CD4-positive, alpha-beta T cell treated with Interleukin-12 subunit alpha and Interleukin-12 subunit beta, for 1 hour (primary cell): ENCODE results near the gene EFCAB6.
"Not testable (repeated sequence)": the region's sequence is repeated elsewhere in the genome, so short reads cannot be mapped to it uniquely, and the experiment has no call there.

Source experiments
- DNase-seq: peaks from one replicate; pipeline ENCODE4 v3.0.0-alpha.2; 2020

Gene EFCAB6

DNA sequence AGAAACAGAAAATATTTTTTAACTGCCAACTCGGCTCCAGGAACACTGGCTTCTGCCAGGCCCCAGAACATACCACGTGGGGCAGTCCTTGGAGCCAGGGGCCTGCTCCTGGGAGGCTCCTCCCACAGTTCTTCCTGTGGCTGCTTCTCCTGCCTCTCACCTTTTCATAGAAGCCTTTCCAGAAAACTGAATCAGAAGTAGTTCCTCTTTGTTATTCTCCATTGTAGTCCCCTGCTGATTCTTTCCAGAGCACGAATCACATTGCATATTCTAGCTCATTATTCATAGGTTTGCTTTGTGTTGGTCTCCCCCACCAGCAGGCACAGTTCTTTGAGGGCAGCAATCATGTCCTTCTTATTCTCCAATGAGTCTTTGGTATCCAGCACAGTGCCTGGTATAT lies 106.0 kb downstream of the EFCAB6 start:
- DNase-seq: no peak

DNA sequence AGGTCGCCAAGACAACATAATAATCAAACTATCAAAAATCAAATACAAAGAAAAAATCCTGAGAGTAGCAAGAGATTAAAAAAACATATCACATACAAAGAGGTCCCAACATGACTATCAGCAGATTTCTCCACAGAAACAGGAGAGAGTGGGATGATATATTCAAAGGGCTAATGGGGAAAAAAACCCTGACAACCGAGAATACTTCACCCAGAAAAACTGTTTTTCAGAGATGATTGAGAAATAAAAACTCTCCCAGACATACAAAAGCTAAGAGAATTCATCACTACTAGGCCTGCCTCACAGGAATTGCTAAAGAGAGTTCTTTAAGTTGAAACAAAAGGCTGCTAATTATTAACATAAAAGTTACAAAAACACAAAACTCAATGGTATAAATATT lies 108.1 kb downstream of the EFCAB6 start:
- no peak for DNase-seq

DNA sequence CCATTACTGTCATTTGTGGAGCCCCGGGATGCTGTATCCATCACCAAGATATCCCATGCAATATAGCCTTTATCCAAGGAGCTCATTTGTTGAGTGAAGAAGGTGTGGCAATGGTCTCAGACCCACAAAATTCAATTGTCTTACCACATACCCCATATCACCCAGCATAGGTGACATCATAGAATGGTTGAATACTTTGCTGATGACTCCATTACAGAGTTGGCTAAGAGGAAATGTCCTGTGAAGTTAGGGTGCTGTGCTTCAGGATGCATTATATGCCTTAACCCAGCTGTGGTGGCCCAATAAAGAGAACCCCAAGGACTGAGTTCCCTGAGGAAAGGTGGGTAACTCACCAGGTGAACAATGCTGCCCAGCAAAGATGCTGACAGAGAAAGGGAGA lies 113.7 kb downstream of the EFCAB6 start:
- DNase-seq: no peak

DNA sequence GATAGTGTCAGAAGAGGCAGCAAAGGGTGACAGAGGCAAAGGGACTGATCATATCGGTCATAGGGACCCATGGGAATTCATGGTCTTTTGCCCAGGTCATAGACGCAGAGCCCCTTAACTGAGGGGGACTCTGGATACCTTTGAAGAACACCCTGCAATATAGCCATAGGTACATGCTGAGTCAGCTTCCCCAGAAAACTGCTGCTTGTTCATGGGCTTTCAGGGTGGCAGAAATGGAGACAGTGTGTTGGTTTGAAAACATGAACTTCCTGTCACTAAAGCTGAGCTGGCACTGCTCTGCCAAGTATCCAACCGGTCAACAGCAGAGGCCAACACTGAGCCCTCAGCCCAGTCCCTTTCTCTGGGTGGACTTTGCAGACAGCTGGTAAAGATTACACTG lies 114.2 kb downstream of the EFCAB6 start:
- no peak for DNase-seq

DNA sequence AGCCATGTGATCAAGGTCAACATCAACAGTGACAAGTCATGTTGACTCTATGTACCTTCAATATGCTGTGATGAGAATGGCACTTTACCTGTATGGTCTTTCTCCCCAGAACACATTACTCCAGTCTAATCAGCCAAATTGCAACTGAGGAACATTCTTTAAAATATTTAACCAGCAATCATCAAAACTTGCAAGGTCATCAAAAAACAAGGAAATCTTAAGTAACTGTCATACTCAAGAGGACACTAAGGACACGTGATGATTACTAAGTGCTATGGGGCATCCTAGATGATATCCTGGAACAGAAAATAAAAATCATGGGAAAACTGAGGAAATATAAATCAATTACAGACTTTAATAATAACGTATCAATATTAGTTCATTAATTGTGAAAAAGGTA lies 118.9 kb downstream of the EFCAB6 start:
- DNase-seq: no peak

DNA sequence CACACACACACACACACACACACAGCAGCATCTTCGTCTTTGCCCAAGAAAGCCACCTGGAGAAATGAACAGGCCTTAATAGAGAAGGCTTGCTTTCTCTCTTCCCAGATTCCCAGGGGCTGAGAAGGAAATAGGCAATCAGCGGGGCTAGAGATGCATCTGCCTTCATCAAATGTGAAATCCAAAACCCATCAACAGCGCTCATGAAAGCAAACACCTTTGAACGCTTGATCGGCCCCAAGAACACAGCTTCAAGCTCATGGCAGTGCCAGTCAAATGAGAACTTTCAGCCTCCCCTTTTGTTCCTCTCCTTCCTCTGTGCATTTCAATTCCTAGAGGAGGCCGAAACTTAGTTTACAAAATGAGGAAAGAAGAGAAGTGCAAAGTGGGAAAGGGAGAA lies 122.7 kb downstream of the EFCAB6 start:
- no peak for DNase-seq

DNA sequence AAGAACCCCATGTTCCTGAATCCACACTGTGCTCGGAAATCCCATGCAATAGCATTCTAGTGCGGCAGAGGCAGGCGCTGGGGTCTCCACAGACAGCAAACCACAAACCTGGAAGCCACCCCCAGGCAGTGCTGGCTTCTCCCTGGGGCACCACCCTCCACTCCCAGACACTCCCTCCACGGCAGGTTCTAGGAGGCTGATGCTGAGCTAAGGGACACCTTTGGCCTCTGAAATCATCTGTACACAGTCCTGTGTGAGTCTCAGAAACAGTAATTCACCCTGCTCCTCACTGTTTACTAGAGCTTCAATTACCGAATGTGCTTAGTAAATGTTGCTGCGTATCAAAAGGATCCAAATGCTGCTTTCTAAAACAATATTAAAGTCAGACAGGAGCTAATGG lies 129.3 kb downstream of the EFCAB6 start:
- DNase-seq: no peak

DNA sequence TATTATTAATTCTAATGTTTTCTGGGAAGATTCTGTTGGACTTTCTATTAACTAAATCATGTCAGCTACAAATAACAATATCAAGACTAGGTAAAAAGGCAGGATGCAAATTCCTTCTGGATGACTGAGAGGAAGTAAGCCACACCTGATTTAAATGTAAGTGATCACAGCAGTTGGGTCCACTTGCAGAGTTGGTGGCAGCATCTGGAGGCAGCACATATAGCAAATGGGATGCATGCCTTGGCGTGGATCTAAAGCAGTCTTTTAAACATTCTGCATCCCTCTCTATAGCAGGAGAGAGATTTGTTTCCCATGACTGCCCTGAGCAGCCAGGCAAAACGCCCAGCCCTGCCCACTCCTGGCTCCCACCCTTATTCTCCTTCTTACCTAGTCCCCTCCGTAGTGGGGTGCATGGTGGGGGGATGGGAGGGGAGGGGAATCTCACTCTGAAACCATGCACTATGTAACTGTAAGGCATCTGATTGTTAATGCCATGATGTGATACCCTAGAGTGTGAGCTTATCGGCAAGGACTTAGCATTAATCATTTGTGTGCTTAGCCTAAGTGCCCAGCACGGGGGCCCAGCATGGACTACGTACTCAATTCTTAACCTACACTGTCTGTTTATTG lies 130.3 kb downstream of the EFCAB6 start:
- no peak for DNase-seq

DNA sequence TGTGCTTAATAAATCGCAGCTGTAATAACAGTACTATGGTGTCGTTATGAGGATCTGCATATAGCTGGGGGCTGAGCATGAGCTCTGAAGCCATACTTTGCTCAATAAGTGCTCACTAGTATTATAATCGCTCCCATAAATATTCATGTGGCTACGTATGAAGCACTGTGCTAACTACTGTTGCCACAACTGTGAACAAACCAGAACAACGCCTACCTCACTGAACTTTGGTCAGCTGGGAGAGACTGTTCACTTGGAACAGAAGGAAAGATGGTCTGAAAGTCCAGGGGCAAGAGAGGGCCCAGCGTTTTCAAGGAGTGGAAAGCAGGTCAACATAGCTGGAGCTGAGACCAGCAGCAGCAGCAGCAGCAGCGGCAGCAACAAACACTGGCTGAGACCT lies 141.6 kb downstream of the EFCAB6 start:
- no peak for DNase-seq

DNA sequence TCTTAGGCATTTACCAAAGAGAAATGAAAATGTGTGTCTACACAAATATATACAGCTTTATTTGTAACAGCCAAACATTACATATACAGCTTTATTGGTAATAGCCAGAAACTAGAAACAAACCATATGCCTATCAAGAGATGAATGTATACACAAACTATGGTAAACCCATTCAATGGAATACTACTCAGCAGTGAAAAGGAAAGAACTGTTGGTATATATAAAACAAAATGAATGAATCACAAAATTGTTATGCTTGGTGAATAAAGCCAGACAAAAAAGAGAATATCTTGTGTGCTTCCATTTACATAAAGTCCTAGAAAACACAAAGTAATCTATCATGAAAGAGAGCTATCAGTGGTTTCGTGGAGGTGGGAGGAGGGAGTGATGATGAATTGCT lies 142.9 kb downstream of the EFCAB6 start:
- no peak for DNase-seq

DNA sequence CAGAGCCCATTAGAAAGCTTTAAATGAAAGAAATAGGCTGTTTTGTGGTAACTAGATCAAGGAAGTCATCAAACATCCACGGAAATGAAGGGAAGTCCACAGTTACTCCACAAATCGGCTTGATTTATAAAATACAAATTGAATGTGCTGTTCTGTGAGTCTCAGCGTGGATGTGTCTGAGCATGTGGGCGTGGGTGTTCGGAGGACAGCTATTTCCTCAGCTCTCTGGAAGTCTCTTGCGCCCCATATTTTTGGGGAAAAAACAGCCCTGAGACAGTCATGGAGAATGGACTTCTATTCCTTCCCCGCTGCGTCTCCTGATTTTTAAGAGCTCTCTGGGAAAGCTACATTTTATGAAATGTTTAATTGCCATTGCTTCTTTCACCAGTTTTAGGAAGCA lies 144.4 kb downstream of the EFCAB6 start:
- no peak for DNase-seq

DNA sequence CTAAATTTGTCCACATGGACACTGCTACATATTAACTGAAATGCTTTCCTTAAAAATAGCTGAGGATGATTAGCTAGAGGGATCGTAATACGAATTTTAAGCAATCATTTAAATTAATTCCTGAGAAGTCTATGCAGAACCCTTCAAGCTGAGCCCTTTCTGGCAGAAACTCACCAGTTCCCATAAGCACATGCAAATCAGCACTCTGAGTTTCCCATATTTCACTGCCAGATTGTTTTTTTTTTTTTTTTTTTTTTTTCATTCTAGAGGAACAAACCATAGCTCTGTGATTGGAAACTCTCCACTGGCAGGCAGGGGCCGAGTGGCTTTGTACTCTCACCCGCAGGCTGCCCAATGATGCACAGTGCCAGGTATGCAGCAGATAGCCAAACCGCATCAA lies 145.6 kb downstream of the EFCAB6 start:
- DNase-seq: no peak

DNA sequence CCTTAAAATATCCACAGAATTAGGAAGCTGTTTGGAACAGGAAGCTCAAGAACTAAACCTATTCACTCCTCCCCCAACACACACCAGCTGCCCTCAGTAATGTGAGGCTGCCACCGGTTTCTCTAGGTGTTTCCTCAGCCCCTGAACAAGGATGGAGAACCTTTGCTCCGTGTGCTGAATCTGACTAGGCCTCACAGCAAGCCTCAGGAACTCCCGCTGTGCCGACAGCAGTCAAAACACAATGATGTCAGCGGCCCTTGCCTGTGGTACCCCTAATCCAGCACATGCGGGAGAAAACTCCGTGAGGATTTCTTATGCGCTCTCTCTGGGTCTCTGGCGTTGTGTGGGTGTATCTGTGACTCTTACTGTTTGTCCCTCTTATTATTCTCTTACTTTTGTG lies 153.3 kb downstream of the EFCAB6 start:
- no peak for DNase-seq

DNA sequence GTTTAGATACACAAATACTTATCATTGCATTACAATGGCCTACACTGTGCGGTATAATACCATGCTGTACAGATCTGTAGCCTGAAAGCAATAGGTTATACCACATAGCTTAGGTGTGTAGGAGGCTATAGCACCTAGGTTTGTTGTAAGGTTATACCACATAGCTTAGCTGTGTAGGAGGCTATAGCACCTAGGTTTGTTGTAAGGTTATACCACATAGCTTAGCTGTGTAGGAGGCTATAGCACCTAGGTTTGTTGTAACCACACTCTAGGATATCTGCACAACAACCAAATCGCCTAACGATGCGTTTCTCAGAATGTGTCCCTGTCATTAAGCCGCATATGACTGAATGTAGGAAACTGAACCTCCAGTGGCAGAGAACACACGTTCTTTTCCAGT lies 155.5 kb downstream of the EFCAB6 start:
- not testable (repeated sequence) for DNase-seq

DNA sequence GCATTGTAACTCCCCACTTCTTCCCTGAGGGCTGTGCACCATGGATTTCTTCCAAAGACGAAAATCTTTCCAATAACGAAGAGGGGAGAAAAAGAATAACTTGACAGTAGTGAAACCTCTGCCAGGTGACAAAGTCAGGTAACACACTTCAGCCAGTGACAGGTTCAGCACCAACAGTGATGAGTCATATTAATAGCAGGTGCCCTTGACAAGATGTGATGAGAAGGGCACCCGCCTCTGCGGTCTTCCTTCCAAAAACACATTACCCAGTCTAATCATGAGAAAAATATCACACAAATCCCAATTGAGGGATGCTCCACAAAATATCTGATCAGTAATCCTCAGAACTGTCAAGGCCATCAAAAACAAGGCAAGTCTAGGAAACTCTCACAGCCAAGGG lies 157.8 kb downstream of the EFCAB6 start:
- no peak for DNase-seq

DNA sequence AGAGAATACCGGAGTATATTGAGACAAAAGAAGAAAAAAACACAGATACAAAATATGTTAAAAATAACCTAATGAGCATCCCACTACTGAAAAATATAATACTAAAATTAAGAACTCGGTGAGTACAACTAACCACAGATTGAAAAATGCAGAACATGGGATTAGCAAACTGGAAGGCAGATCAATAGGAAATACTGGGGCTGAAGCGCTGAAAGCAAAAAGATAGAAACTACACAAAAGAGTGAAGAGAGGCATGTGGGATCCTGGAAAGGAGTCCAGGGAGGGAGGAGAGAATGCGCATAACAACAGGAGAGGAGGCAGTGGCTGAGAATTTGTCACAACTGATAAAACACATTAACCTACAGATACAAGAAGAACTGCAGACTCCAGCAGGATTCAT lies 159.3 kb downstream of the EFCAB6 start:
- DNase-seq: no peak

DNA sequence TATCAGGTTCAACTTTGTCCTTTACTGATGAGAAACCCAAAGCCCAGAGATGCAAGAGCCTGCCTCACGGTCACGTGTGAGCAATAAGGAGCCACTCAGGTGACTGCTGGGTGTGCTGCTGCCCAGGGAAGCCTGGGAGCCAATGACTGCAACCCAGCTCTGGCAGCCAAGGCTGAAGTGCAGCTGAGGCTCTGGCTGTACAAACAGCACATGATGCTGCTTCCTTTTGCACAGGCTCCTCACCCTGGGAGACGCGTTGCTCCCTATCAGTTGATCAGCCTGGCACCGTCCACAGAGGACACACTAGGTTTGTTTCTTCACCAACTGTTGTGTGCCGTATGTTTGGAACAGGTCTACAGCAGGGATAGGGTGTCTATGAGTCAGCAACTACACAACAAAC lies 168.7 kb downstream of the EFCAB6 start:
- no peak for DNase-seq

DNA sequence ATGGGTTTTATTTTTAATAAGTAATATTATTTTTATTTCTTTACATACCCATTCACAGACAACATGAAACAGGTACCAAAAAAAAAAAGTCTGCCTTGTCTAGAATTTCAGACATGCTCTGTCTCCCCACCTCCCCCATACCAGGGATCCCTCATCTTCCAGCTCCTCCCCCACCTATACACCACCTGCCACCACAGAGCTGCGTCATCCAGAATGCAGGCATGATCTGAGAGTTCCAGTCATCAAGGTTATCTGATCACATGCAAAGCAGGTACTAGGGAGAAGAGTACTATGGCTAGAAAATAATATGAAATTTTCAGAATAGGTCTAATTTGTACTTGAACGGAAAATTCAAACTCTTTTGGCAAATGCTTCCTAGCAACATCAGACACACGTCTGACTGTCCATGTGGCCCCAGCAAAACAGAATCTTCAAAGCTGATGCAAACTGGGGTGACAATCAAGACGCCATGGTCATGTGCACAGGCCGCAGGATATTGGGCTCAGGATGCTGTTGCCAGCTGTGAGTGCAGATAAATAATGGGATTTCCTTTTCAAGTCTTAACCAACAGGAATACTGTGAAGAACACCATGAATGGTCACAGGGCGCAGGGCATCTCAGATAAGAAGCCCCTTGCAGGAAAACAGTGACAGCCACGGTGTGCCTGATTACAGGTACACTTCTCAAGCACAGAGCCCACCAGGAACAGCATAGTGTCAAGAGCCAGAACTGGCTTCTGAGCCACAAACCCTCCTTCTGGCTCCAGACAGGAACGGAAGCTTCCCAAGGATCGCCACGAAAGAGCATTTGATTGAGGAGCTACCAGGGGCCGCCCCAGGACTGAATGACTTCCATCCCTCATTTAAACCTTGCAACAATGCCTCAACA lies 169.5 kb downstream of the EFCAB6 start:
- DNase-seq: no peak

DNA sequence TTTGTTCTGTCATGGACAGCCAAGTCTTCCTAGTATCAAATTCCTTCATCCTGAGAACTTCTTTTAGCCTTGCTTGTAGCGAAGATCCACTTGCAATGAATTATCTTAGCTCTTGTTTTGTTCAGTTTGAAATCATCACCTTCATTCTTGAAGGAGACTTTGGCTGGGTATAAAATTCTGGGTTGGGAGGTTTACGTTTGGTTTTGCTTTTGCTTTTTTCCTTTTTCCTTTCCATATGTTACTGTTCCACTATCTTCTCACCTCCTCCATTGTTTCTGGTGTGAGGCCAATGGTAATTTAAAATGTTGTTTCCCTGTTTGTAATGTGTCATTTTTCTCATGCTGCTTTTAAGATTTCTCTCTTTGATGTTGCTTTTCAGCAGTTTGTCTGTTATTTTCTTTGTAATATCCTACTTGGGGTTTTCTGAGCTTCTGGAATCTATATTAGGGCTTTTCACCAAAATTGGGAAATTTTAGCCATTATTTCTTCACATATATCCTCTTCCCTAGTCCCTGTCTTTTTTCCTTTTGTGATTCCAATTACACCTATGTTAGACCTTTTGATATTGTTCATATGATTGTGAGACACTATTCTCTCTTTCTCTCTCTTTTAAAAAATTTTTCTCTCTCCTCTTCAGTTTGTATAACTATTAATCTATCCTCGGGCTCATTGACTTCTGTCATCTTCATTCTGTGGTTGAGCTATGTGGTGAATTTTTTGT lies 172.7 kb downstream of the EFCAB6 start:
- no peak for DNase-seq

DNA sequence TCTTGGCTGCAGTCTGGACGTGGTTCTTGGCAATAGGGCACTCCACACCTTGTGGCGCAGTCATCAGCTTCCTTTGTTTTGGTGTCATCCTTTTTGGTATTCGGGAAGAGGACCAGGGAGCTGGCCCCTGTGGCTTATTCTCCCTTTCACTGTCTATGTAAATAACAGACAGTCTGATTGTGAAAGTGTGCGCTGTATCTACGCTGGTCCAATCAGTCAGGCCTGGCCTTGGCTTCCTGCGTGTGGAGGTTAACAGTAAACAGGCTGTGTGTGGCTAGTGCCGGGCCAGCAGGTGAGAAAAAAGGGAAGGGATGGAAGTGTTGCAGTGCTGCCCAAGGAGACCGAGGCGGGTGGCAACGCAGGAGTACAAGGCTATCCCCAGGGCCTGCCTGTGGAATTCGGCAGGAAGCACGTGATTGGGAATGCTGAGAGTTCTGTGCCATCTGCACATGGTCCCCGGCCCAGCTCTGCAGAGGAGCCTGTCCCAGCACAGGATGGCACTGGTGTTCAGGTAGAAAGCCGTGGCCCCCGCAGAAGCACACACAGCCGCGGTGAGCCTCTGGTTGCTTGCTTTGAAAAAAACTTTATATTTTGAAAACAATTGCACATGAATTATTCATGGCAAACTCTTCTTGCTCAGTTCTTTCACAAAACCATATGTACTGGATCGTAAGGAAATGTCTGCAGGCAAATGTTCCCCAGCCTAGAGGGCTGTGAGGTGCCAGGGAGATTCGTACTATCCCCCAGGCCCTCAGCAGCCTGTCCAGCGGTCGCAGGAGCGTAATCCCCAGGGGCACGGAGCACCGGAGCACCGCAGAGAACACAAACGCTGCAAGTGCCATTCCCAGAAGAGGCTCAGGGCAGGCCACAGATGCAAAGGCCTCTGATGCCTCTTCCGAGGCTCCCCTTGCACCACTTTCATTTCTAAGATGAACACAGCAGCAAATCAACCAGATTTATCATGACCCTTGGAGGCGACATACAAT lies 174.5 kb downstream of the EFCAB6 start:
- DNase-seq: no peak

DNA sequence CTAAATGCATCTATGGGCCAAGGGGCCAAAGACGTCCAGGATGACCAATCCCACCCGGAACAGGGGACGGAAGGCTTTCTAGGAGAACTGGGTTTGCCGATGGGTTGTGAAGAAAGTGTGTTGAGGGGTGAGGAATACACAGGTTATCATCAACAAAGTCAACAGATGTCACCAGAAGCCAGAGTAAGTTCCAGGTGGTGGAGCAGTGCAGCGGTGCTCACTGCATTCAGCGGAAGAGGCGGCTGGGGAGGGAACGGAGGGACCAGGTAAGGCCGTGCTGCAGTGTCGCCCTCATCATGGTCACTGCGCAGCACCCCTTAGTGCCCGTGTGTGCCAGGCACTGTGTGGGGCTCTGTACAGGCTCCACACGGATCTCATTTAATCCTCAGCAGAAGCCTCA lies 176.0 kb downstream of the EFCAB6 start:
- DNase-seq: no peak

DNA sequence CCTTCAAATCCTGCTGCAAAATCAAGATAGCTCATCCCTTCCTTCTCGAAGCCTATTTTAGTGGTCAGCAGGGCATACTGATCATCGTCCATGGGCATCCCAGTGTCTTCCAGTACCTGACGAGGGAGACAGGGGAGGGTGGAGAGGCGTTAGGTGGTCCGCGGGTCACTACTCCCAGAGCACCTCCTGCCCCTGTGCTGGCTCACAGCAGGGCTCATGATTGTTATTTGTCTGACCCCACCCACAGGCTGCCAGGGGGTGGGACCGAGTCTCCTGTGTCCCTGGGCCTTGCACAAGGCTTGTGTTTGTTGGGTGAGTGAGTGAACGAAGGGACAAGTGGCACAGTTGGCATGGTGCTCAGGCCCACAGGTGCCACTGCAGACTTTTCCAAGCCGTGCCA lies 177.0 kb downstream of the EFCAB6 start:
- no peak for DNase-seq

DNA sequence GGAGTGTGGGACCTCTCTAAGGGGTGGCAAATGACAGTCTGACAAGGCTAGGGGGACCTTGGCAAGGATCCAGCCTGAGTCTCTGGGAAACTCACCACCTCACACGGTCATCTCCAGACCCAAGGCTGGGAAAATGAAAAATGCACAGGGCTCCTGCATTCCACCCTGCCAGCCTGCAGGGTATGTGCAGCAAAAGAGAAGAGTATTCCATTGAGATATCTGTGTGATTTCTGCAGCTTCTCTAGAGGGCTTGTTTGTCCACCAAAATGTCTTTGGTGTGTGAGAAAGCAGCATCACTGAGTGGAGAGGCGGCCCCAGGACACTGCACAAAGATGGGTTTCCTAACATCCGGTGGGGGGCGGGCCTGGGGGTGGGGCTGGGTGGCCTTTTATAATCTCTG lies 177.8 kb downstream of the EFCAB6 start:
- DNase-seq: no peak
